Adrenal gland (tissue), 12 donors: ENCODE data around the gene ATP11A. TPM values are rescaled to one million over a fixed set of nuclear protein-coding genes. Genes with fewer than 3 reads are reported as not detected.

ENCODE experiments used
- DNase-seq, 7 donors: peaks; one replicate each; pipeline ENCODE4 v3.0.0-alpha.2; 2019 to 2020
- H3K27ac ChIP-seq, 5 donors: fragments of 200-600 bp; sonication (generic) in 4 of 5; 1 replicate in 3 of 5; 2 replicates in 2 of 5; pipeline versions ENCODE4 v1.5.1 to v1.8.0; 2016 to 2020; ENCODE audit warnings: mild to moderate bottlenecking in 1 of 5
- H3K27me3 ChIP-seq: fragments of 200-600 bp; 2 replicates; pipeline ENCODE4 v1.8.0; 2021
- H3K36me3 ChIP-seq, 2 donors: fragments of 200-600 bp; replicated peaks in 1 of 2; 1 replicate in 1 of 2; 2 replicates in 1 of 2; pipeline versions ENCODE4 v1.5.1 to v1.8.0; 2018 to 2022
- H3K4me1 ChIP-seq, 2 donors: fragments of 200-600 bp; replicated peaks in 1 of 2; 1 replicate in 1 of 2; 2 replicates in 1 of 2; pipeline versions ENCODE4 v1.5.1 to v1.8.0; 2018 to 2021
- H3K4me3 ChIP-seq, 4 donors: fragments of 200-600 bp; sonication (generic) in 3 of 4; one replicate each; pipeline ENCODE4 v1.5.1; 2016 to 2018
- H3K9me3 ChIP-seq, 3 donors: fragments of 200-600 bp; sonication (generic) in 1 of 3; replicated peaks in 1 of 3; 1 replicate in 2 of 3; 2 replicates in 1 of 3; pipeline versions ENCODE4 v1.5.1 to v1.8.0; 2016 to 2021
- CTCF ChIP-seq, 6 experiments: fragments of 450-650 bp in 4 of 6; fragments of 200-600 bp in 2 of 6; sonication (generic) in 1 of 6; IDR thresholded peaks; 1 replicate in 5 of 6; 2 replicates in 1 of 6; pipeline versions ENCODE4 v1.5.1 to v1.8.0; 2016 to 2021; ENCODE audit warnings: antibody characterized with exemption in 6 of 6, mild to moderate bottlenecking in 2 of 6, moderate library complexity in 1 of 6
- POLR2A ChIP-seq, 2 donors: fragments of 450-650 bp; IDR thresholded peaks; one replicate each; pipeline ENCODE4 v1.6.1; 2017; ENCODE audit warnings: antibody characterized with exemption in 2 of 2, mild to moderate bottlenecking in 2 of 2, moderate library complexity in 1 of 2
- WGBS, 4 donors: extraction: QIAGEN DNeasy Blood & Tissue Kit in 2 of 4; methylation state at CpG; one replicate each; pipeline versions ENCODE4 v1.1.5 to v1.1.7; 2013 to 2017; 5-methylcytosine and 5-hydroxymethylcytosine counted together
- intact Hi-C, 2 donors: fragments of 100-400 bp; cut with DNase I; formaldehyde crosslinking; loops; one replicate each; pipeline versions ENCODE4 v1.14.1 to v1.15.0; 2022 to 2023
- polyA plus RNA-seq, 3 donors: library from polyadenylated mRNA; stranded (reverse); fragments of 200-250 nt in 2 of 3; fragments of 350-450 nt in 1 of 3; fragmentation: Illumina TruSeq in 1 of 3; extraction: RNeasy Lipid Tissue Mini Kit (QIAGEN cat#74804) in 1 of 3; gene quantifications; one replicate each; pipeline ENCODE4 v1.2.3, GENCODE V29; 2013 to 2014
- total RNA-seq, 9 donors: library from RNA; depleted of rRNA in 4 of 9; stranded (reverse); fragments of >200 nt in 4 of 9; fragments of 120-200 nt in 1 of 9; fragmentation: NEBNext Ultra II Directional in 1 of 9; extraction: Animal tissue kit (Norgen Biotek cat#: 25700) in 1 of 9; gene quantifications; one replicate each; pipeline versions ENCODE4 v1.1.0 to v1.2.4, GENCODE V29; 2013 to 2023
- donor health status: healthy with polysubstance abuse.
- donor health status: Bipolar disorder and iron deficiency.
- donor health status: DM: yes; HTN: yes; CAD: no.
- donor health status: DM: no; HTN: no; CAD: no.
- donor health status: DM: no; HTN: no; CAD: no.
- donor health status: DM: yes; HTN: yes; CAD: no.

Gene ATP11A
- total and polyA plus RNA-seq, 12 donors = 6.0 to 94.1 (median 29.8) TPM

- Histone ChIP-seq H3K4me3 (no peak overlapping the region), H3K9me3 (no peaks in the 10 kb centered on the region), H3K4me1 (no peaks in the 10 kb centered on the region), H3K36me3 (no peaks in the 10 kb centered on the region), H3K27me3 (no peaks in the 10 kb centered on the region), H3K27ac (no peak overlapping the region)
- no peak for DNase-seq
- TF ChIP-seq POLR2A (IDR thresholded peaks at IDR 0.05) (no peak), CTCF (IDR thresholded peaks at IDR 0.05) (no peak)
- WGBS, 4 donors = 94 to 99% (median 96%) methylated on average over 11 to 23 of the region's 23 CpGs
- intact Hi-C loops = no loop called here
These were observed 155.8 kb downstream of the ATP11A start for GRCh38 chr13:112845511-112846144.

DNA sequence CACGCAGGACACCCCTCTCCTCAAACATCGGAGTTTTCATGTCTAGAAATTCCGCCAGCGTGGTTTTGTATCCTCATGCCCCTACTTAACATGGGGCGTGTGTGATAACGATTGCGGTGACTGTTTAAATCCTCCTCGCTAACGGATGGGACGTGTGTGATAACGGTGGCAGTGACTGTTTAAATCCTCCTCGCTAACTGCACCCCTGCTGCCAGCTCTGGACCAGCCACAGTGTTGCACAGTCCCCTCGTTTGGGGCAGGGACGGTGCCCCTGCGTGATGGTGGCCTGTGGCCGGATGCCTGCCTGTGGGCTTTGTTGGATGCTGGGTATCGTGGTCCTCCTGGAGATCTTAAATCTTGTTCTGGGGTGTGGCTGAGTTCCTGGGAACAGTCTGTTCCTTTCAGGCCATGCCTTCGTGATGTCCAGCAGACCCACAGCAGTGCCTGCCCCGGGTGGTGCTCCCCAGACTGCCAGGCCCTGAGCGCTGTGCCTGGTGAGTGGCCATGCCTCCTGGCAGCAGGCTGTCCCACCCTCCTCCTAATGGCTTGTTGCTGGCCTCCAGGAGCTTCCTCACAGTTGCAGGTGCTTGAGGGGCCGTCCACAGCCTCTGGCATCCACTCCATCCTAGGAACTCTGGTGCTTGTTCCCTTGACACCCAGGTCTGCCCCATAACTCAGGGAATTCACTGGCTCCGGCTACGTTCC is 156.7 kb downstream of the ATP11A start:
- TF ChIP-seq CTCF (IDR thresholded peaks at IDR 0.05) (no peak), POLR2A (IDR thresholded peaks at IDR 0.05) (no peak)
- Histone ChIP-seq H3K27me3 (no peaks in the 10 kb centered on the region), H3K4me1 (no peaks in the 10 kb centered on the region), H3K4me3 (no peak overlapping the region), H3K9me3 (no peaks in the 10 kb centered on the region), H3K27ac (no peak overlapping the region), H3K36me3 (peaks cover 0 to 8% of the 10 kb centered on the region in 2 donors)
- DNase-seq = no peak
- WGBS, 4 donors = 93 to 97% (median 96%) methylated on average over 16 to 23 of the region's 23 CpGs
- intact Hi-C loops = no loop called here

DNA sequence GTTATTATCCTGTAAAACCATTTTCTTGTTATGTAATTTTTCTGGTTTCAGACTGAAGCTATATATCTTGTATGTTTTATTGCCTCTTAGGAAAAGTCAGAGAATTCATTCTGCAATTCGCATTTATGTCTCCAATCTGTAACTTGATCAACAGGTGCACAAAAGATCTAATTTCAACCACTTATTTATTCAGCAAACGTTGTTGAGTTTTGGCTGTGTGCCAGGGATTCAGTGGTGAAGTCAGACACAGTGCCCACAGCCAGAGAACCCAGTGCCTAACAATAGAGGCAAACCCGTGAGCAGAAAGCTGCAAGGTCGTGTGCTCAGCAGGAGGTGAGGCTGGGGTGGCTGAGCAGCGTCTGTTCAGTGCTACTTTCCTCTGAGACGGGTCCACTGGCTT is 159.7 kb downstream of the ATP11A start:
- H3K36me3 ChIP-seq = peaks cover 0 to 23% of the 10 kb centered on the region in 2 donors
- no peak overlapping the region for H3K4me3 ChIP-seq
- no peak overlapping the region for H3K27ac ChIP-seq
- no peaks in the 10 kb centered on the region for H3K27me3 ChIP-seq
- 63 to 81% (median 70%) methylated on average over 5 to 6 of the region's 6 CpGs for WGBS, 4 donors
- TF ChIP-seq POLR2A (IDR thresholded peaks at IDR 0.05) = no peak
- TF ChIP-seq CTCF (IDR thresholded peaks at IDR 0.05) = no peak
- intact Hi-C loops = no loop called here
- no peaks in the 10 kb centered on the region for H3K4me1 ChIP-seq
- DNase-seq = no peak
- H3K9me3 ChIP-seq = no peaks in the 10 kb centered on the region

- no peaks in the 10 kb centered on the region for H3K9me3 ChIP-seq
- no peak overlapping the region for H3K27ac ChIP-seq
- no peaks in the 10 kb centered on the region for H3K4me1 ChIP-seq
- no peak for TF ChIP-seq POLR2A (IDR thresholded peaks at IDR 0.05)
- TF ChIP-seq CTCF (IDR thresholded peaks at IDR 0.05) = no peak
- H3K36me3 ChIP-seq = peaks cover 0 to 30% of the 10 kb centered on the region in 2 donors
- DNase-seq = no peak
- 90 to 99% (median 97%) methylated on average over 6 of the region's 6 CpGs for WGBS, 4 donors
- intact Hi-C loops = no loop called here
- H3K27me3 ChIP-seq = no peaks in the 10 kb centered on the region
- H3K4me3 ChIP-seq = no peak overlapping the region
These were observed 160.4 kb downstream of the ATP11A start for GRCh38 chr13:112850273-112850672.
